GM12864 (cell line): ENCODE measurements around the gene ACACB.

Experiments used
- DNase-seq: peaks from one replicate; pipeline ENCODE4 v3.0.0-alpha.2; 2011; ENCODE audit warnings: low read depth
- H3K4me3 ChIP-seq: 2 replicates; pipeline ENCODE4 v1.5.1; 2011; ENCODE audit warnings: mild to moderate bottlenecking, low read depth, low read length, control low read depth
- CTCF ChIP-seq: IDR thresholded peaks from 2 replicates; pipeline ENCODE4 v1.5.1; 2011; ENCODE audit warnings: low read depth, mild to moderate bottlenecking, moderate library complexity, low read length, control low read depth, inconsistent platforms; ENCODE audit errors: missing control alignments

The ACACB gene

DNA sequence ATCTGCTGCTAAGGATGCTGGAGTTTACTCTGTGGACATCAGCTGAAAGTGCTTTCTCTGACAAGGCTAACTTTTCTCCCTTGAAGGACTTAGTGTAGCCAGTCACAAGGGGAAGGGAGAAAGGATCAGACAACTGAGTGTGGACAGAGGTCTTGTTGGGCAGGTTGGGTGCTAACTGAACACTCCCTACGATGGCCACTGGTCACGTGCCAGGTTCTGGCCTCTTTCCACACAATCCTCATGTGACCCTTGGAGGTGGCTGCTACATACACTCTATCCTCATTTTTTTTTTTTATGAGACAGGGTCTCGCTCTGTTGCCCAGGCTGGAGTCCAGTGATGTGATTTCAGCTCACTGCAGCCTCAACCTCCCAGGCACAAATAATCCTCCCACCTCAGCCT, 153.0 kb downstream of the ACACB start:
- no peak overlapping the region for H3K4me3 ChIP-seq
- no peak for TF ChIP-seq CTCF
- DNase-seq, result no peak

GRCh38 chr12:109270494-109270893, 154.1 kb downstream of the ACACB start:
- H3K4me3 ChIP-seq, result no peak overlapping the region
- DNase-seq, result no peak
- TF ChIP-seq CTCF, result no peak

GRCh38 chr12:109271418-109271817, 155.0 kb downstream of the ACACB start:
- DNase-seq, result no peak
- no peak for TF ChIP-seq CTCF

GRCh38 chr12:109273354-109273753, 157.0 kb downstream of the ACACB start:
- DNase-seq, result no peak
- TF ChIP-seq CTCF, result no peak
- no peak overlapping the region for H3K4me3 ChIP-seq

More at GRCh38 chr12:109271418-109271817, 155.0 kb downstream of the ACACB start:
- no peak overlapping the region for H3K4me3 ChIP-seq

DNA sequence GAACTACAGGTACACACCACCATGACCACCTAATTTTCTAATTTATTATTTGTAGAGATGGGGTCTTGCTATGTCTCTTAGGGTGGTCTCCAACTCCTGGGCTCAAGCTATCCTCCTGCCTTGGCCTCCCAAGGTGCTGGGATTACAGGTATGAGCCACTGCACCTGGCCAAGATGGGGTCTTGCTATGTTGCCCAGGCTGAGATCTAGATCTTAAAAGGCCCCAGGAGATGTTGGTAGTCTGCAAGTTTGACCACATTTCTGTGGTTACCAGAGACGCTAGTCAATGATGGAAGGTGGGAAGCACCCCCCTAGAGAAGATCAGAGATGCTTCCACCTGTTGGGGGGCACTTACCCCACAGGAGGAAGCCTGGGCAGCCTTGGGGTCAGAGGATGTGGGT, 158.0 kb downstream of the ACACB start:
- DNase-seq, result no peak
- H3K4me3 ChIP-seq, result no peak overlapping the region
- no peak for TF ChIP-seq CTCF

GRCh38 chr12:109275173-109275572, 158.8 kb downstream of the ACACB start:
- TF ChIP-seq CTCF, result no peak
- no peak for DNase-seq
- no peak overlapping the region for H3K4me3 ChIP-seq

GRCh38 chr12:109276160-109276559, 159.8 kb downstream of the ACACB start:
- no peak for TF ChIP-seq CTCF
- no peak for DNase-seq
- H3K4me3 ChIP-seq, result no peak overlapping the region
